Measurements from ENCODE around the gene CXCL16.
A peak's percentile ranks its signal among the peaks of the same experiment; 100 is the strongest.
"Not testable (repeated sequence)": the region's sequence is repeated elsewhere in the genome, so short reads cannot be mapped to it uniquely, and the experiment has no call there.

Gene CXCL16

GRCh38 chr17:4710693-4711634 lies 28.8 kb downstream of the CXCL16 start:
- H3K4me3 ChIP-seq (ENCODE audit: control insufficient read depth, low read depth, low read length): peak overlapping the region; percentile 74
- DNase-seq (ENCODE audit: low read depth): no peak
- TF ChIP-seq CTCF (IDR thresholded peaks at IDR 0.05; ENCODE audit: control insufficient read depth, insufficient read depth, low read depth, low read length, missing control alignments): no peak

GRCh38 chr17:4709794-4710692 lies 29.7 kb downstream of the CXCL16 start, which contains the start of gene ARRB2:
Gene ARRB2 (plus strand): TSS chr17:4710632. CDS start chr17:4710722, 90 bp downstream.
- peak within 1 kb of the TSS; percentile 74 for H3K4me3 ChIP-seq (ENCODE audit: control insufficient read depth, low read depth, low read length)
- peak; percentile 70 for TF ChIP-seq CTCF (IDR thresholded peaks at IDR 0.05; ENCODE audit: control insufficient read depth, insufficient read depth, low read depth, low read length, missing control alignments)
- peak; percentile 84 for DNase-seq (ENCODE audit: low read depth)

GRCh38 chr17:4708436-4708835 lies 31.3 kb downstream of the CXCL16 start:
- TF ChIP-seq CTCF (IDR thresholded peaks at IDR 0.05; ENCODE audit: control insufficient read depth, insufficient read depth, low read depth, low read length, missing control alignments): no peak
- DNase-seq (ENCODE audit: low read depth): no peak
- no peak overlapping the region for H3K4me3 ChIP-seq (ENCODE audit: control insufficient read depth, low read depth, low read length)

- no peak for DNase-seq (ENCODE audit: low read depth)
- no peak overlapping the region for H3K4me3 ChIP-seq (ENCODE audit: control insufficient read depth, low read depth, low read length)
- TF ChIP-seq CTCF (IDR thresholded peaks at IDR 0.05; ENCODE audit: control insufficient read depth, insufficient read depth, low read depth, low read length, missing control alignments): no peak
These were observed 33.6 kb downstream of the CXCL16 start for GRCh38 chr17:4706121-4706520.

- no peak overlapping the region for H3K4me3 ChIP-seq (ENCODE audit: control insufficient read depth, low read depth, low read length)
- no peak for DNase-seq (ENCODE audit: low read depth)
- no peak for TF ChIP-seq CTCF (IDR thresholded peaks at IDR 0.05; ENCODE audit: control insufficient read depth, insufficient read depth, low read depth, low read length, missing control alignments)
These were observed 34.7 kb downstream of the CXCL16 start for GRCh38 chr17:4704991-4705390.

- H3K4me3 ChIP-seq (ENCODE audit: control insufficient read depth, low read depth, low read length): peak overlapping the region; percentile 99
- not testable (repeated sequence) for DNase-seq (ENCODE audit: low read depth)
These were observed 35.2 kb downstream of the CXCL16 start for GRCh38 chr17:4704574-4704907.

- TF ChIP-seq CTCF (IDR thresholded peaks at IDR 0.05; ENCODE audit: control insufficient read depth, insufficient read depth, low read depth, low read length, missing control alignments): no peak
- DNase-seq (ENCODE audit: low read depth): no peak
- peak overlapping the region; percentile 99 for H3K4me3 ChIP-seq (ENCODE audit: control insufficient read depth, low read depth, low read length)
These were observed 36.4 kb downstream of the CXCL16 start for GRCh38 chr17:4703330-4703691.

Measured in AG09309 (cell line).